SU-DHL-6 (cell line): ENCODE measurements around the gene YWHAQ.

ENCODE experiments used
- H2AFZ ChIP-seq: fragments of 200-600 bp; sonication (generic); 2 replicates; pipeline ENCODE4 v1.6.1; 2014; ENCODE audit warnings: low read depth, mild to moderate bottlenecking, moderate library complexity, mixed read lengths, antibody characterized with exemption, low read length; ENCODE audit not compliant: severe bottlenecking
- H3F3A ChIP-seq: fragments of 200-600 bp; shearing (Covaris generic); 2 replicates; pipeline ENCODE4 v1.6.0; 2016; ENCODE audit warnings: antibody characterized with exemption, mild to moderate bottlenecking; ENCODE audit not compliant: insufficient read depth
- H3K27ac ChIP-seq: fragments of 200-600 bp; sonication (generic); 2 replicates; pipeline ENCODE4 v1.5.1; 2016; ENCODE audit warnings: low read depth, mild to moderate bottlenecking, low read length, moderate library complexity, mixed read lengths
- H3K27me3 ChIP-seq: fragments of 200-600 bp; sonication (generic), shearing (Covaris generic); 2 replicates; pipeline ENCODE4 v1.6.0; 2014; ENCODE audit warnings: mild to moderate bottlenecking, low read length
- H3K36me3 ChIP-seq: fragments of 200-600 bp; sonication (generic); 2 replicates; pipeline ENCODE4 v1.6.1; 2014; ENCODE audit warnings: mild to moderate bottlenecking, low read length, mixed read lengths
- H3K4me2 ChIP-seq: fragments of 300-600, 200-600 bp; shearing (Covaris generic), sonication (generic); 2 replicates; pipeline ENCODE4 v1.6.0; 2014; ENCODE audit warnings: low read length, low read depth, mild to moderate bottlenecking; ENCODE audit not compliant: poor library complexity, severe bottlenecking
- H3K4me3 ChIP-seq: fragments of 200-600 bp; sonication (generic); 2 replicates; pipeline ENCODE4 v1.5.1; 2014; ENCODE audit warnings: antibody characterized with exemption, low read length, mild to moderate bottlenecking, mixed read lengths; ENCODE audit not compliant: insufficient read depth, poor library complexity, severe bottlenecking
- H3K79me2 ChIP-seq: fragments of 200-600 bp; sonication (generic); 2 replicates; pipeline ENCODE4 v1.6.1; 2014; ENCODE audit warnings: mild to moderate bottlenecking, low read length, moderate library complexity; ENCODE audit not compliant: insufficient read depth
- H3K9ac ChIP-seq: fragments of 200-600 bp; sonication (generic); 2 replicates; pipeline ENCODE4 v1.7.0; 2014; ENCODE audit warnings: mild to moderate bottlenecking, low read length
- H3K9me2 ChIP-seq: fragments of 200-600 bp; sonication (generic); replicated peaks from 2 replicates; pipeline ENCODE4 v1.6.1; 2014; ENCODE audit warnings: low read length; ENCODE audit not compliant: insufficient read depth
- H3K9me3 ChIP-seq: fragments of 200-600 bp; sonication (generic); 2 replicates; pipeline ENCODE4 v1.6.1; 2014; ENCODE audit warnings: low read length, mixed read lengths; ENCODE audit not compliant: insufficient read depth
- H4K20me1 ChIP-seq: fragments of 200-600 bp; sonication (generic); 2 replicates; pipeline ENCODE4 v1.6.1; 2014; ENCODE audit warnings: low read depth, mild to moderate bottlenecking, antibody characterized with exemption, low read length, moderate library complexity, mixed read lengths
- CTCF ChIP-seq: fragments of 200-600 bp; sonication (generic); IDR thresholded peaks from one replicate; pipeline ENCODE4 v1.5.1; 2017; ENCODE audit warnings: antibody characterized with exemption, mild to moderate bottlenecking, low read length, moderate library complexity; ENCODE audit not compliant: insufficient read depth, poor library complexity, severe bottlenecking
- EZH2phosphoT487 ChIP-seq: fragments of 200-600 bp; sonication (generic), shearing (Covaris generic); conservative IDR thresholded peaks from 2 replicates; pipeline ENCODE4 v1.6.1; 2018; ENCODE audit warnings: mild to moderate bottlenecking, antibody characterized with exemption, low read length, moderate library complexity, mixed read lengths

Gene YWHAQ

GRCh38 chr2:9634133-9634532 lies 3.3 kb upstream of the YWHAQ start:
- Histone ChIP-seq H3K4me2 (no peak overlapping the region), H3K27ac (no peak overlapping the region), H2AFZ (no peak overlapping the region)

GRCh38 chr2:9631878-9632700 lies 1.3 kb upstream of the YWHAQ start:
- Histone ChIP-seq H3K9ac (no peak overlapping the region), H3K27me3 (no peaks in the 10 kb centered on the region; the same call in 1 of the 2 replicates), H2AFZ (no peak overlapping the region), H3K79me2 (peaks cover 32% of the 10 kb centered on the region), H3K36me3 (peaks cover 27% of the 10 kb centered on the region), H3K9me3 (peaks cover 13% of the 10 kb centered on the region; the same call in 1 of the 2 replicates), H3K9me2 (no peaks in the 10 kb centered on the region), H3K4me3 (no peak overlapping the region), H3F3A (no peaks in the 10 kb centered on the region), H3K4me2 (no peak overlapping the region), H3K27ac (no peak overlapping the region), H4K20me1 (peaks cover 21% of the 10 kb centered on the region)
- no peak for TF ChIP-seq EZH2phosphoT487
- TF ChIP-seq CTCF: no peak

More at GRCh38 chr2:9634133-9634532, 3.3 kb upstream of the YWHAQ start:
- Histone ChIP-seq H3K9ac (no peak overlapping the region), H3K9me2 (no peaks in the 10 kb centered on the region), H3F3A (no peaks in the 10 kb centered on the region), H3K36me3 (peaks cover 8% of the 10 kb centered on the region; the same call in 1 of the 2 replicates), H3K27me3 (no peaks in the 10 kb centered on the region; the same call in 1 of the 2 replicates), H3K4me3 (no peak overlapping the region), H3K79me2 (peaks cover 12% of the 10 kb centered on the region), H3K9me3 (peaks cover 13% of the 10 kb centered on the region; the same call in 1 of the 2 replicates), H4K20me1 (peaks cover 5% of the 10 kb centered on the region; the same call in 1 of the 2 replicates)
- TF ChIP-seq CTCF: no peak
- no peak for TF ChIP-seq EZH2phosphoT487

- Histone ChIP-seq H3K9me3 (peaks cover 13% of the 10 kb centered on the region; the same call in 1 of the 2 replicates), H3K79me2 (peaks cover 38% of the 10 kb centered on the region), H3K4me3 (peak overlapping the region; percentile 53), H3K27me3 (no peaks in the 10 kb centered on the region; the same call in 1 of the 2 replicates), H3K4me2 (peak overlapping the region; percentile 66), H2AFZ (peak overlapping the region; percentile 96), H3K27ac (no peak overlapping the region), H4K20me1 (peaks cover 21% of the 10 kb centered on the region), H3K9ac (peak overlapping the region; percentile 12; the same call in 1 of the 2 replicates), H3F3A (no peaks in the 10 kb centered on the region), H3K9me2 (no peaks in the 10 kb centered on the region), H3K36me3 (peaks cover 30% of the 10 kb centered on the region)
- TF ChIP-seq EZH2phosphoT487 (no peak), CTCF (no peak)
Observed at GRCh38 chr2:9631553-9631819, 689 bp upstream of the YWHAQ start.
